ENCODE results near the gene EDIL3. TPM values are rescaled to one million over a fixed set of nuclear protein-coding genes. Genes with fewer than 3 reads are reported as not detected.

Gene EDIL3
- total RNA-seq, 1 experiment from 2014 or later: 17.6 TPM

- BruUV-seq (replicated peaks): no TSS peak
- Histone ChIP-seq H3K4me1 (ENCODE audit: control insufficient read depth, insufficient read depth, low read length) (no peaks in the 10 kb centered on the region), H3K27ac (ENCODE audit: low read length) (no peak overlapping the region), H3K27me3 (ENCODE audit: control insufficient read depth, insufficient read depth, low read length) (no peaks in the 10 kb centered on the region), H3K9me3 (ENCODE audit: control insufficient read depth, insufficient read depth, low read depth, low read length) (no peaks in the 10 kb centered on the region), H3K4me3 (ENCODE audit: low read depth in 2 of 2, low read length in 2 of 2) (no peak overlapping the region), H3K36me3 (ENCODE audit: control insufficient read depth, insufficient read depth, low read length) (no peaks in the 10 kb centered on the region)
- CTCF ChIA-PET: interaction anchor here (0.5 kb wide), 1 partner anchor 141 kb away, joined by 3 read pairs; no protein-coding TSS in a partner anchor
- ATAC-seq (no peak), DNase-seq (ENCODE audit: low read depth, low spot score) (no peak)
- in situ Hi-C loops (cut with HindIII; ENCODE audit: low pct_unique_long_range_greater_than_20kb, low sequenced_read_pairs) (no loop called here), intact Hi-C loops (cut with micrococcal nuclease; ENCODE audit: unreplicated experiment) (no loop called here)
- TF ChIP-seq, protein P1, sequence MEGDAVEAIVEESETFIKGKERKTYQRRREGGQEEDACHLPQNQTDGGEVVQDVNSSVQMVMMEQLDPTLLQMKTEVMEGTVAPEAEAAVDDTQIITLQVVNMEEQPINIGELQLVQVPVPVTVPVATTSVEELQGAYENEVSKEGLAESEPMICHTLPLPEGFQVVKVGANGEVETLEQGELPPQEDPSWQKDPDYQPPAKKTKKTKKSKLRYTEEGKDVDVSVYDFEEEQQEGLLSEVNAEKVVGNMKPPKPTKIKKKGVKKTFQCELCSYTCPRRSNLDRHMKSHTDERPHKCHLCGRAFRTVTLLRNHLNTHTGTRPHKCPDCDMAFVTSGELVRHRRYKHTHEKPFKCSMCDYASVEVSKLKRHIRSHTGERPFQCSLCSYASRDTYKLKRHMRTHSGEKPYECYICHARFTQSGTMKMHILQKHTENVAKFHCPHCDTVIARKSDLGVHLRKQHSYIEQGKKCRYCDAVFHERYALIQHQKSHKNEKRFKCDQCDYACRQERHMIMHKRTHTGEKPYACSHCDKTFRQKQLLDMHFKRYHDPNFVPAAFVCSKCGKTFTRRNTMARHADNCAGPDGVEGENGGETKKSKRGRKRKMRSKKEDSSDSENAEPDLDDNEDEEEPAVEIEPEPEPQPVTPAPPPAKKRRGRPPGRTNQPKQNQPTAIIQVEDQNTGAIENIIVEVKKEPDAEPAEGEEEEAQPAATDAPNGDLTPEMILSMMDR (IDR thresholded peaks at IDR 0.05): no peak
- POLR2A ChIA-PET: no interaction called here
Measured at GRCh38 chr5:84069608-84070179, 315.0 kb downstream of the EDIL3 start.

- in situ Hi-C loops (cut with HindIII; ENCODE audit: low pct_unique_long_range_greater_than_20kb, low sequenced_read_pairs) (no loop called here), intact Hi-C loops (cut with micrococcal nuclease; ENCODE audit: unreplicated experiment) (no loop called here)
- ChIA-PET CTCF (no interaction called here), POLR2A (no interaction called here)
- no TSS peak for BruUV-seq (replicated peaks)
- no peak overlapping the region for H3K27ac ChIP-seq (ENCODE audit: low read length)
- H3K9me3 ChIP-seq (ENCODE audit: control insufficient read depth, insufficient read depth, low read depth, low read length): no peaks in the 10 kb centered on the region
- no peaks in the 10 kb centered on the region for H3K27me3 ChIP-seq (ENCODE audit: control insufficient read depth, insufficient read depth, low read length)
- ATAC-seq (no peak), DNase-seq (ENCODE audit: low read depth, low spot score) (no peak)
- no peaks in the 10 kb centered on the region for H3K36me3 ChIP-seq (ENCODE audit: control insufficient read depth, insufficient read depth, low read length)
- TF ChIP-seq REST (IDR thresholded peaks at IDR 0.05; ENCODE audit: insufficient read depth in 1 of 2, low read depth in 2 of 2, low read length in 1 of 2) (no peak), SIN3A (IDR thresholded peaks at IDR 0.05; ENCODE audit: borderline replicate concordance, insufficient read depth, low read depth, low read length) (no peak), TCF7L2 (IDR thresholded peaks at IDR 0.05; ENCODE audit: low read depth, low read length) (no peak)
- no peaks in the 10 kb centered on the region for H3K4me1 ChIP-seq (ENCODE audit: control insufficient read depth, insufficient read depth, low read length)
- no peak overlapping the region for H3K4me3 ChIP-seq (ENCODE audit: low read depth in 2 of 2, low read length in 2 of 2)
Measured at GRCh38 chr5:84063041-84063440, 321.6 kb downstream of the EDIL3 start.

- ChIA-PET CTCF (no interaction called here), POLR2A (no interaction called here)
- intact Hi-C loops (cut with micrococcal nuclease; ENCODE audit: unreplicated experiment) (no loop called here), in situ Hi-C loops (cut with HindIII; ENCODE audit: low pct_unique_long_range_greater_than_20kb, low sequenced_read_pairs) (no loop called here)
- DNase-seq (ENCODE audit: low read depth, low spot score) (no peak), ATAC-seq (no peak)
- TF ChIP-seq SIN3A (IDR thresholded peaks at IDR 0.05; ENCODE audit: borderline replicate concordance, insufficient read depth, low read depth, low read length): no peak
- TF ChIP-seq REST (IDR thresholded peaks at IDR 0.05; ENCODE audit: insufficient read depth in 1 of 2, low read depth in 2 of 2, low read length in 1 of 2): no peak
- no peak for TF ChIP-seq TCF7L2 (IDR thresholded peaks at IDR 0.05; ENCODE audit: low read depth, low read length)
- TF ChIP-seq POLR2AphosphoS5 (IDR thresholded peaks at IDR 0.05; ENCODE audit: low read depth, low read length): no peak
- TF ChIP-seq, protein P1 (IDR thresholded peaks at IDR 0.05): no peak
- no TSS peak for BruUV-seq (replicated peaks)
- H3K36me3 ChIP-seq (ENCODE audit: control insufficient read depth, insufficient read depth, low read length): no peaks in the 10 kb centered on the region
- no peaks in the 10 kb centered on the region for H3K9me3 ChIP-seq (ENCODE audit: control insufficient read depth, insufficient read depth, low read depth, low read length)
- no peaks in the 10 kb centered on the region for H3K4me1 ChIP-seq (ENCODE audit: control insufficient read depth, insufficient read depth, low read length)
- H3K4me3 ChIP-seq (ENCODE audit: low read depth in 2 of 2, low read length in 2 of 2): no peak overlapping the region
- no peak overlapping the region for H3K27ac ChIP-seq (ENCODE audit: low read length)
- no peaks in the 10 kb centered on the region for H3K27me3 ChIP-seq (ENCODE audit: control insufficient read depth, insufficient read depth, low read length)
Measured at GRCh38 chr5:84059672-84060071, 325.0 kb downstream of the EDIL3 start.
